Liver (tissue), 9 donors: ENCODE data around the gene R3HDM1. TPM values are rescaled to one million over a fixed set of nuclear protein-coding genes. Genes with fewer than 3 reads are reported as not detected.
"Not testable (repeated sequence)": the region's sequence is repeated elsewhere in the genome, so short reads cannot be mapped to it uniquely, and the experiment has no call there.

Experiments used
- DNase-seq: peaks from one replicate; pipeline ENCODE4 v3.0.0-alpha.2; 2017; ENCODE audit warnings: low spot score
- H3K27ac ChIP-seq, 2 donors: one replicate each; pipeline ENCODE4 v1.7.0; 2013; ENCODE audit warnings: inconsistent platforms in 2 of 2, low read length in 2 of 2, control low read depth in 1 of 2, low read depth in 1 of 2, mild to moderate bottlenecking in 1 of 2
- H3K27me3 ChIP-seq, 4 donors: one replicate each; pipeline versions ENCODE4 v1.6.1 to v1.7.0; 2013; ENCODE audit warnings: low read length in 3 of 4, inconsistent platforms in 1 of 4, mild to moderate bottlenecking in 1 of 4, moderate library complexity in 1 of 4; ENCODE audit not compliant: control insufficient read depth in 4 of 4, insufficient read depth in 4 of 4
- H3K36me3 ChIP-seq, 4 donors: one replicate each; pipeline versions ENCODE4 v1.6.1 to v1.7.0; 2013; ENCODE audit warnings: low read length in 3 of 4, mild to moderate bottlenecking in 3 of 4, low read depth in 1 of 4, moderate library complexity in 1 of 4; ENCODE audit not compliant: control insufficient read depth in 4 of 4, insufficient read depth in 3 of 4
- H3K4me1 ChIP-seq, 4 donors: one replicate each; pipeline versions ENCODE4 v1.6.1 to v1.7.0; 2013; ENCODE audit warnings: low read length in 3 of 4, mild to moderate bottlenecking in 3 of 4, moderate library complexity in 1 of 4; ENCODE audit not compliant: control insufficient read depth in 4 of 4, insufficient read depth in 4 of 4
- H3K4me3 ChIP-seq, 3 donors: one replicate each; pipeline versions ENCODE4 v1.6.1 to v1.7.0; 2013; ENCODE audit warnings: low read length in 3 of 3, control low read depth in 1 of 3, low read depth in 1 of 3, mild to moderate bottlenecking in 1 of 3
- H3K9ac ChIP-seq, 2 donors: one replicate each; pipeline ENCODE4 v1.7.0; 2013; ENCODE audit warnings: low read length in 2 of 2, mild to moderate bottlenecking in 2 of 2, moderate library complexity in 2 of 2, control low read depth in 1 of 2, low read depth in 1 of 2
- H3K9me3 ChIP-seq, 4 donors: one replicate each; pipeline versions ENCODE4 v1.6.1 to v1.7.0; 2013; ENCODE audit warnings: low read length in 3 of 4; ENCODE audit not compliant: control insufficient read depth in 4 of 4
- ATF3 ChIP-seq: IDR thresholded peaks from 2 replicates; pipeline ENCODE4 v1.6.1; 2016; ENCODE audit warnings: antibody characterized with exemption
- EGR1 ChIP-seq, 2 donors: IDR thresholded peaks; 2 replicates each; pipeline ENCODE4 v1.6.1; 2016 to 2018; ENCODE audit warnings: antibody characterized with exemption in 2 of 2, low read depth in 2 of 2
- FOXA1 ChIP-seq: IDR thresholded peaks from 2 replicates; pipeline ENCODE4 v1.6.1; 2016; ENCODE audit warnings: antibody characterized with exemption
- FOXA2 ChIP-seq: IDR thresholded peaks from 2 replicates; pipeline ENCODE4 v1.6.1; 2016; ENCODE audit warnings: antibody characterized with exemption
- HNF4A ChIP-seq, 2 donors: conservative IDR thresholded peaks; 2 replicates each; pipeline ENCODE4 v1.6.1; 2016; ENCODE audit warnings: antibody characterized with exemption in 2 of 2, mild to moderate bottlenecking in 2 of 2
- HNF4G ChIP-seq: IDR thresholded peaks from 2 replicates; pipeline ENCODE4 v1.6.1; 2016; ENCODE audit warnings: antibody characterized with exemption
- JUND ChIP-seq, 2 donors: IDR thresholded peaks; 2 replicates each; pipeline ENCODE4 v1.6.1; 2016; ENCODE audit warnings: antibody characterized with exemption in 2 of 2
- MAX ChIP-seq: IDR thresholded peaks from 2 replicates; pipeline ENCODE4 v1.6.1; 2016; ENCODE audit warnings: antibody characterized with exemption
- RAD21 ChIP-seq, 2 donors: IDR thresholded peaks; 2 replicates each; pipeline ENCODE4 v1.6.1; 2016; ENCODE audit warnings: antibody characterized with exemption in 2 of 2, mild to moderate bottlenecking in 2 of 2
- REST ChIP-seq: IDR thresholded peaks from 2 replicates; pipeline ENCODE4 v1.6.1; 2016; ENCODE audit warnings: antibody characterized with exemption, mild to moderate bottlenecking
- RXRA ChIP-seq, 2 donors: IDR thresholded peaks; 2 replicates each; pipeline ENCODE4 v1.6.1; 2017 to 2018; ENCODE audit warnings: antibody characterized with exemption in 2 of 2, mild to moderate bottlenecking in 1 of 2
- SP1 ChIP-seq: IDR thresholded peaks from 2 replicates; pipeline ENCODE4 v1.6.1; 2018; ENCODE audit warnings: antibody characterized with exemption, mild to moderate bottlenecking
- TAF1 ChIP-seq: conservative IDR thresholded peaks from 2 replicates; pipeline ENCODE4 v1.6.1; 2016; ENCODE audit warnings: antibody characterized with exemption, mild to moderate bottlenecking
- YY1 ChIP-seq: IDR thresholded peaks from 2 replicates; pipeline ENCODE4 v1.6.1; 2016; ENCODE audit warnings: antibody characterized with exemption, mild to moderate bottlenecking
- WGBS: extraction: QIAGEN DNeasy Blood & Tissue Kit; methylation state at CpG from one replicate; pipeline ENCODE4 v1.1.7; 2013; 5-methylcytosine and 5-hydroxymethylcytosine counted together
- polyA plus RNA-seq, 2 donors: library from polyadenylated mRNA; stranded (reverse) in 1 of 2; unstranded in 1 of 2; fragments of 200-250 nt in 1 of 2; fragments of >200 nt in 1 of 2; fragmentation: Nextera tagmentation in 1 of 2; extraction: Ambion mirVana in 1 of 2; gene quantifications; one replicate each; pipeline versions ENCODE4 v1.2.1 to v1.2.3, GENCODE V29; 2013 to 2015
- total RNA-seq, 2 donors: library from RNA; depleted of rRNA; stranded (reverse); fragments of >200 nt; gene quantifications; one replicate each; pipeline ENCODE4 v1.2.3, GENCODE V29; 2014
- TF ChIP-seq, protein P1 (sequence below): IDR thresholded peaks from 2 replicates; pipeline ENCODE4 v1.6.1; 2016; ENCODE audit warnings: antibody characterized with exemption
- donor health status: healthy.
- donor health status: healthy.
- donor health status: healthy.
- donor health status: healthy.
- donor health status: healthy.

The R3HDM1 gene
- total and polyA plus RNA-seq, 4 donors, result 6.0 to 10.0 (median 8.8) TPM

DNA sequence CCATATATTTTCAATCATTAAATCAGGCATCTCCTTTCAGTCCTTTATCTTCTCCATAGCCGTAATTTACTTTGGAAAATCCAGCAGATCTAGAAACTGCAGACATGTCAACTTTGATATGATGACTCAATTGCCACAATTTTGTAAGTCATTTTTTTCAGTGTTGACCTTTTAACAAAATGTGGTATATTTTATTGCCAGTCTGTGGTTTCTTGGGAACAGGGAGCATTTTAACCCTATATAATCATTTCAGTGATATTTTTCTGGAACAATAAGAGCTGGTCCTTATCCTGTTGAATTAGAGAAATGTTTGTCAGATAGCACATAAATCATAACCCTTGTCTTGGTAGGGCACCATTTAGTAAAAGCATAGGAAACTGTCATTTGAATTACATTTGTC, 119.4 kb downstream of the R3HDM1 start:
- H3K27me3 ChIP-seq, result no peaks in the 10 kb centered on the region
- no peak overlapping the region for H3K9ac ChIP-seq
- H3K9me3 ChIP-seq, result no peaks in the 10 kb centered on the region
- TF ChIP-seq FOXA1 (no peak), YY1 (no peak), RAD21 (IDR thresholded peaks at IDR 0.05) (no peak), REST (no peak), SP1 (no peak), RXRA (IDR thresholded peaks at IDR 0.05) (no peak), JUND (IDR thresholded peaks at IDR 0.05) (no peak), HNF4G (no peak), ATF3 (no peak), TAF1 (no peak)
- TF ChIP-seq, protein P1, sequence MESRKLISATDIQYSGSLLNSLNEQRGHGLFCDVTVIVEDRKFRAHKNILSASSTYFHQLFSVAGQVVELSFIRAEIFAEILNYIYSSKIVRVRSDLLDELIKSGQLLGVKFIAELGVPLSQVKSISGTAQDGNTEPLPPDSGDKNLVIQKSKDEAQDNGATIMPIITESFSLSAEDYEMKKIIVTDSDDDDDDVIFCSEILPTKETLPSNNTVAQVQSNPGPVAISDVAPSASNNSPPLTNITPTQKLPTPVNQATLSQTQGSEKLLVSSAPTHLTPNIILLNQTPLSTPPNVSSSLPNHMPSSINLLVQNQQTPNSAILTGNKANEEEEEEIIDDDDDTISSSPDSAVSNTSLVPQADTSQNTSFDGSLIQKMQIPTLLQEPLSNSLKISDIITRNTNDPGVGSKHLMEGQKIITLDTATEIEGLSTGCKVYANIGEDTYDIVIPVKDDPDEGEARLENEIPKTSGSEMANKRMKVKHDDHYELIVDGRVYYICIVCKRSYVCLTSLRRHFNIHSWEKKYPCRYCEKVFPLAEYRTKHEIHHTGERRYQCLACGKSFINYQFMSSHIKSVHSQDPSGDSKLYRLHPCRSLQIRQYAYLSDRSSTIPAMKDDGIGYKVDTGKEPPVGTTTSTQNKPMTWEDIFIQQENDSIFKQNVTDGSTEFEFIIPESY, result no peak
- DNase-seq, result no peak
- H3K27ac ChIP-seq, result no peak overlapping the region
- 94% methylated on average over 1 of the region's 1 CpG for WGBS
- peaks cover 0 to 5% (median 0%) of the 10 kb centered on the region in 4 donors for H3K4me1 ChIP-seq
- H3K36me3 ChIP-seq, result peaks cover 9 to 18% (median 14%) of the 10 kb centered on the region in 4 donors
- no peak overlapping the region for H3K4me3 ChIP-seq

- no peaks in the 10 kb centered on the region for H3K27me3 ChIP-seq
- no peak overlapping the region for H3K9ac ChIP-seq
- WGBS, result 97% methylated on average over 3 of the region's 3 CpGs
- no peak for DNase-seq
- peaks cover 0 to 5% (median 0%) of the 10 kb centered on the region in 4 donors for H3K4me1 ChIP-seq
- no peaks in the 10 kb centered on the region for H3K9me3 ChIP-seq
- no peak overlapping the region for H3K4me3 ChIP-seq
- H3K36me3 ChIP-seq, result peaks cover 7 to 18% (median 13%) of the 10 kb centered on the region in 4 donors
- no peak overlapping the region for H3K27ac ChIP-seq
- no peak for TF ChIP-seq EGR1 (IDR thresholded peaks at IDR 0.05; ENCODE audit: low read depth in 2 of 2)
- no peak for TF ChIP-seq ATF3
- no peak for TF ChIP-seq REST
- TF ChIP-seq FOXA1, result no peak
- TF ChIP-seq, protein P1, result no peak
- no peak for TF ChIP-seq MAX
- no peak for TF ChIP-seq TAF1
- TF ChIP-seq HNF4A (conservative IDR thresholded peaks at IDR 0.05), result no peak
- TF ChIP-seq FOXA2, result no peak
- TF ChIP-seq RAD21 (IDR thresholded peaks at IDR 0.05), result no peak
These were observed 120.4 kb downstream of the R3HDM1 start for GRCh38 chr2:135651717-135652116.

DNA sequence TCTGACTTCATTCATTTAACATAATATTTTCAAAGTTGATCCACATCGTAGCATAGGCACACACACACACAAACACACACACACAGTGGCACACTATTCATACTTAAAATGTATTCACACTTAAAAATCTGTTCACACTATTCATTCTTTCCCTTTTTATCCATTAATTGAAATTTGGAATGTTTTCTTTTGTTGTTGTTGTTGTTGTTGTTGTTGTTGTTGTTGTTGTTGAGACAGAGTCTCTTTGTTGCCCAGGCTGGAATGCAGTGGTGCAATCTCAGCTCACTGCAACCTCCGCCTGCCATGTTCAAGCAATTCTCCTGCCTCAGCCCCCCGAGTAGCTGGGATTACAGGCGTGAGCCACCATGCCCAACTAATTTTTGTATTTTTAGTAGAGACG, 123.0 kb downstream of the R3HDM1 start:
- H3K27me3 ChIP-seq, DNase-seq, H3K4me3 ChIP-seq, H3K27ac ChIP-seq, H3K9me3 ChIP-seq, H3K4me1 ChIP-seq, H3K9ac ChIP-seq: not testable (repeated sequence)
- WGBS, result 95% methylated on average over 5 of the region's 5 CpGs
- peaks cover 10 to 18% (median 15%) of the 10 kb centered on the region in 4 donors for H3K36me3 ChIP-seq
